NCI-H2081 (cell line): ENCODE measurements around the gene PDE9A.

Source experiments
- DNase-seq, 2 experiments: peaks; one replicate each; lab custom pipeline; 2025; lab: John Stamatoyannopoulos, UW

PDE9A gene

GRCh38 chr21:42777064-42777756 lies 123.8 kb downstream of the PDE9A start:
- DNase-seq: no peak

DNA sequence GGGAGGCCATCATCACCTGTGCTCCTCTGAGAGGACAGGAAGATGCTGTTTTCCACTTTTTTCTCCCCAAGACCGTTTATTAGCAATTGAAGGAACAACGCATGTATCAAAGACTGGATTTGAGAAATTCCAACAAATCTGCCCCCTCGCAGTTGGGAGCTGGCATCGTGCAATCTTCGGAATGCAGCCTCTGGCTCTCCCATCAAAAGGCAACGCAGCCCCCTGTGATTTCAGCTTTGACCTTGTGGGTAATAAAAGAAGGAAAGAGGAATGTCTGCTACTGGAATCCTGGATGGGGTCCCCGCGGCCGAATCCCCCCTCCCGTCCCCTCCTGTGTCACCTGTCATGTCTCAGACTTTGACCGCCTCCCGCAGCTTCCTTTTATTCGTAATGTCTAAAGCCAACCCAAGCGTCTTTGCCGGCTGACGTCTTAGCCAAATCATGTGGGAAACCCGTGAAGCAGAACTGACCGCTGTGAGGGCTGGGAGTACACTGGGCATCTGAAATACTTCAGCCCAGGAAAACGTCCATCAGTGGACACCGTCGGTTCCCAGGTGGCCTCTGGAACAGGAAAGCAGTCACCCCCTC lies 124.4 kb downstream of the PDE9A start:
- no peak for DNase-seq

GRCh38 chr21:42779431-42779861 lies 126.0 kb downstream of the PDE9A start:
- DNase-seq: no peak

GRCh38 chr21:42780617-42781016 lies 127.2 kb downstream of the PDE9A start:
- no peak for DNase-seq

DNA sequence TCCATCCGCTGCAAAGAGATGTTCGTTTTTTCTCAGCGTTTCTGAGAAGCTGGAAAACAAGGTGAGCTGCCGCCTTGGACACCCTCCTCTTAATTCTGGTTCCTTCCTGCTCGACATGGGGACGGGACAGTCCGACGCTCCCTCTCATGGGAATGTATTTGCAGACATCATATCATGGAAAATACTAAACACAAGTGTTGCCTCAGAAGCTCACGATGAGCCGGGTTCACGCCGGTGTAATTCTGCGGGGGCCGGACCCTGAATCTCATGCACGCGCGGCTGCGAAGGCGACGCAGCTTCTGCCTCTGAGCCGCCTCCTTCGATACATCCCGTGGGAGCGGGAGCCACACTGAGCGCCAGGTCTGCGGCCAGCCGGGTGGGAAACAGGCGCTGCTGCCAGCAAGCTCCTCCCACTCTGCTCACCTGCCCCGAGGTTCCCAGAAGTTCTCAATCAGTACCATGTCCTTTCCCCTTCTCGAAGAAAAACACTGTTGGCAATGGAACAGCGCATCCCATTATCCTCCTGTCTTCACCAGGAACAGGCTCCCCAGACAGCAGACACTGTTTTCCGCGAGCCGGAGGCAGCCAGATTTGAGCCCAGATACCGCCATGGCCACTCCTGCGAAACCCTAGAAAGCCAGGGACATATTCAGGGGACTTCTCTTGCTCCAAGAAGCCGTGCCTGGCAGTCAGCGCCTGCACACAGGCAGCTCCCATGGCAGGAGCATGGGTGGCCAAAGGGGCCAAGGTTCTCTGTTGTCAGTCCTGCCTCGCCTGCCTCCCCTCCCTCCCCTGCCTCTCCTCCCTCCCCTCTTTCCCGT lies 127.9 kb downstream of the PDE9A start:
- no peak for DNase-seq

- DNase-seq: no peak
These were observed 128.7 kb downstream of the PDE9A start for GRCh38 chr21:42781971-42782722.

DNA sequence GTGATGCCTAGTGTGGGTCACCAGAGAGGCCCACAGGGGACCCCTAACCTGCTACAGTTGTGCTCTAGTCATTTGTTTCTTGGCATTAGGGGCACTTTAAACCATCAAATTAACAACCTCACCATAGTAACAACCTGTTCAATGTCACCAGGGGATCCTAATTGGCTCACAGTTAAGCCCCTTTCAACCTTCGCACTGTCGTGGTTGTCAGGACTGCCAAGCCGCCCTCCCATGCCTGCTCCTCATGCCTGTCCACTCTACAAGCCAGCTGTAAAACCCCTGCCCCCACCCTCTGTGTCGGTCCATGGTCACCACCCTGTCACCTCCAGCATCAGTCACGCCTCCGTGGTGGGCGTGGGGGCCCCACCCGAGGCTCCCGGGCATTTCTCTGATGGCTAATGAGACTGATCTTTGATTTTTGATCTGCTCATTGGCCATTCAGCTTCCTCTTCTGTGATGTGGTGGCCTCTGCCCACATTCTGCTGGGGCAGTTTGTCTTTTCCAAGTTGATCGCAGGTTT lies 129.4 kb downstream of the PDE9A start:
- no peak for DNase-seq

DNA sequence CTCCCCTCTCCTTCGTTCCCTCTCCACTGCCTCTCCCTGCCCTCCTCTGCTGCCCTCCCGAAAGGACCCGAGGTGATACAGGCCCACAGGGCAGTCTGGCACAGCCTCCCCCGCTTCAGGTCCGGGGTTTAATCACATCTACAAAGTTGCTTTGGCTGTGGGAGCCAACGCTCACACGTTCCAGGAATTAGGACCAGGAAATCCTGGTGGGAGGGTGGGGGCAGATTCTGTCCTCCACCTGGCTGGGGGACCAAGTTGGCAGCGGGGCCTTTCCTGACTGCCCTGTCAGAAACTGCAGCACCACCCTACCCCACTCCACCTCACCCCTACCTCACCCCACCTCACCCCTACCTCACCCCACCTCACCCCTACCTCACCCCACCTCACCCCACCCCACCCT lies 130.9 kb downstream of the PDE9A start:
- DNase-seq: no peak

DNA sequence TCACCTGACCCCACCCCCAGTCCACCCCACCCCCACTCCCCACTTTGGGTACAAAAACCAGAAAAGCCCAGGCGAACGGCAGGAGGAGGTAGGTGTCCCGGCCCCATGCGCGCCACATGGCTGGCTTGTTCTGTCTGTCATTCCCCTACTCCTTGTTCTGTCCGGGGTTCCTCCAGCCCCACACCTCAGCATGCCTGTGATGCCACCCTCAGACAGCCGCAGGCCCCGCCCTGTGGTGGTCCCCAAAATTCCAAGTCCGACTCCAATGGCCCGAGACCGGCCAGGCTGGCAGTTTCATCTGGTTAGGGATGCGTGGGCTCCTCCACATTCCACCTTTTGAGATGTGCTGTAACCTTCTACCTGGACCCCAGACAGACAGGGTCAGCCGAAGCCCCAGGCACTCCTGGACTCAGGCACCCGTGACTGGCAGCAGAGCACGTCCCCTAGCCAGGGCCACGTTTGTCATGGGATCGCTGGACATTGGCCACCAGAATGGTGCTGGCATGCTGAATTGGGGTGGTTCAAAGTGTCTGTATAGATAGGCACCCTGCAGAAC lies 131.6 kb downstream of the PDE9A start:
- no peak for DNase-seq

- no peak for DNase-seq
These were observed 132.4 kb downstream of the PDE9A start for GRCh38 chr21:42785666-42786427.

DNA sequence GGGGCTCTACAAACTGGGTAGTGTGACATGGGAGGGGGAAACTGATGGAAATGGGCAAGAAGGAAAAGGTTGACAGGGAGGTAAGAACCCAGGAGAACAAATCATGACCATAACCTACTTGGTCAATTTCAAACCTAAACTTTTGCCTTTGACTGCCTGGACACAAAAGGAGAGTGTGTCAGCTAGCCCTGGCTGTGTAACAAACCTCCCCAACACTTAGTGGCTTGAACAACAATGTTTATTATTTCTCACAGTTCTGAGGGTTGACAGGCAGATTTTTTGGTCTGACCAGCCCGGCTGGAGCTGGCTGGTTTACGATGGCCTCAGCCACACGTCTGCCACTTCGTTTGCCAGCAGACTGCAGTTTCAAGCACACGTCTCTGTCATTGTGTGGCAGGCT lies 133.5 kb downstream of the PDE9A start:
- no peak for DNase-seq

DNA sequence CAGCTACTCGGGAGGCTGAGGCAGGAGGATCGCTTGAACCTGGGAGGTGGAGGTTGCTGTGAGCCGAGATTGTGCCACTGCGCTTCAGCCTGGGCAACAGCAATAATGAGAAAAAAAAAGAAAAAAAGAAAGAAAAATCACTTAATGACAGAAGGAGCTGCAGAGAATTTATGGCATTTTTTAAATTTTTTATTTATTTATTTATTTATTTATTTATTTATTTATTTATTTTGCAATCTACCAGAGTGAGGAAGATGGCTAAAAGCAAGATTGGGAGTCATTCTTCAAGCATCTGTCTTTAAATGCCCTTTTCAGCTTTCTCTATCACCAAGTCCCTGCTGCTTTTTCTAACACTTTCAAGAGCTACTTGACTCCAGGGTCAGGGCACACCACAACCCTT lies 134.2 kb downstream of the PDE9A start:
- DNase-seq: no peak

GRCh38 chr21:42790520-42791065 lies 137.2 kb downstream of the PDE9A start:
- no peak for DNase-seq

DNA sequence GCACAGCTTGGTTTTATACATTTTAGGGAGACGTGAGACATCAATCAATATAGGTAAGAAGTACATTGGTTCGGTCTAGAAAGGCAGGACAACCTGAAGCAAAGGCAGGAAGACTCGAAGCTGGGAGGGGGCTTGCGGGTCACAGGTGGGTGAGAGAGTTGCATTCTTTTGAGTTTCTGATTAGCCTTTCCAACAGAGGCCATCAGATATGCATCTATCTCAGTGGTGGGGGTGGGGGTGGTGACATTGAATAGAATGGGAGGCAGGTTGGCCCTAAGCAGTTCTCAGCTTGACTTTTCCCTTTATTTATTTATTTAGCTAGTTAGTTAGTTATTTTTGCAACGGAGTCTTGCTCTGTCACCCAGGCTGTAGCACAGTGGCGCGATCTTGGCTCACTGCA lies 140.4 kb downstream of the PDE9A start:
- DNase-seq: no peak

DNA sequence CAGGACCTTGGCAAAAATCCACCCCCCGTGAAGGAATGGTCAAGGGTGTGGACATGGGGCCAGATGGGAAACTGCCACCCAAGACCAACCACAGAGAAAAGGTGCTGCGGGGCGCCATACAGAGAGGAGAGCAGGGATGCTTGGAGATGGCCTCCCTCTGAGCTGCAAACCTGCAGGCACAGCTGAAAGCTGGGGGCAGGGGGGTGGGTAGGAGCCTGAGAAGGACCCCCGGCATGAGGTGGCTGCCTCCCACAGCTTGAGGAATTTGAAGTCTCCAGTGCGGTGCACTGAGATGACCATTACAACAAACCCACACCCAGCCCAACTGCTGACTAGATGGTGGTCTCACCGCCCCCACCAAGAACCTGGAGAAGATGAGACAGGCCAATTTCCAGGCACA lies 141.1 kb downstream of the PDE9A start:
- no peak for DNase-seq

DNA sequence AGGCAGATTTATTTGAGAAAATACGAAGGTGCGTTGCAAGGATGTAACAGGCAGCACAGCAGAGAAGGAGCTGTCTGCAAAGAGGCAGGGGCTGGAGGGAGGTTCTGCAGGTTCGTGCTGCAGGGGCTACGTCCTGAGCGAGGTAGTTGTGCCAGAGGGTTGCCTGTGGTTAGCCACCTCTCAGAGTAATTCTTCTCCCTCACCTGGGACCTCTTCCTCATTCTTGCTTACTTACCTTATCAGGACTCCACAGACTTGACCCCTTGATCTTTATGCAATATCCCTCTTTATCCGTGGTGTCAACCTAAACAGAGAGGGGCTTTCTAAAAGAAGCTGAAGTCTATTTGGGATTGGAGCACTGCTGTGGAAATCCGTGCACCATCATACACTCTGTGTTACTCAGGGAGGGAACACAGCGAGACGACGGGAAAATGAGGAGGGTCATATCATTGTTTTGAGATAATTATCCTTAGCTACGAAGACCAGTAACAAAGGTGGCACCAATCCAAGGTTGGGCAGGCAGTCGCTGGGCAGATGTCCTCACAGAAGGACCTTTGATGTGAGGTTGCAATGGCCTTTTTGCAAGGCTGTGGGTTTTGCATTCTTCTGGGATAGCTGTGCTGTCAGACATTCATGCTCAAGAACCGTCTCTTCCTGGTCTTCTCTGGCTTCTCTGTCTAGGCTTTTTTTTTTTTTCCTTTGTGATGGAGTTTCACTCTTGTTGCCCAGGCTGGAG lies 143.1 kb downstream of the PDE9A start:
- DNase-seq: no peak

DNA sequence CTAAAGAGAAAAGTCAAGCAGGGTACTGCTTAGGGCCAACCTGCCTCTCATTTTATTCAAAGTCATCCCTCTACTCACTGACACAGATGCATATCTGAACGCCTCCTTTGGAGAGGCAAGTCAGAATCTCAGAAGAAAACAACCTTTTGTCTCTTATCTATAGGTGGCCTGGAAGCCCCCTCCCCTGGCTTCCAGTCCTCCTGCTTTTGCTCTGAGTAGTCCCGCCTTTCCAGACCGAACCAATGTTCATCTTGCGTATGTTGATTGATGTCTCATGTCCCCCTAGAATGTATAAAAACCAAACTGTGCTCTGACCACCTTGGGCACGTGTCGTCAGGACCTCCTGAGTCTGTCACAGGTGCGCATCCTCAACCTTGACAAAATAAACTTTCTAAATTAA lies 144.1 kb downstream of the PDE9A start:
- no peak for DNase-seq

DNA sequence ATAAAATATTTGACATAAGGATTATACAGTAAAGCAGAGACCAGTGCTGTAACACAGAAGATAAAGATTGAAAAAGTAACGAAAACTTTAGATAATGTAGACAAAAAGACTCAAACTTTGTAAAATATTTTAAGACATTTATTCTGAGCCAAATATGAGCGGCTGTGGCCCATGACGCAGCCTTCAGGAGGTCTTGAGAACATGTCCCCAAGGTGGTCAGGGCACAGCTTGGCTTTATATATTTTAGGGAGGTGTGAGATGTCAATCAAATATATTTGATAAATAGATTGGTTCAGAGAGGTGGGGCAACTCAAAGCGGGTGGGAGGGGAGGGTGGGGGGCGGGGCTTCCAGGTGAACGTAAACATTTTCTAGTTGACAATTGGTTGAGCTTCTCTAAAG lies 144.7 kb downstream of the PDE9A start:
- no peak for DNase-seq

DNA sequence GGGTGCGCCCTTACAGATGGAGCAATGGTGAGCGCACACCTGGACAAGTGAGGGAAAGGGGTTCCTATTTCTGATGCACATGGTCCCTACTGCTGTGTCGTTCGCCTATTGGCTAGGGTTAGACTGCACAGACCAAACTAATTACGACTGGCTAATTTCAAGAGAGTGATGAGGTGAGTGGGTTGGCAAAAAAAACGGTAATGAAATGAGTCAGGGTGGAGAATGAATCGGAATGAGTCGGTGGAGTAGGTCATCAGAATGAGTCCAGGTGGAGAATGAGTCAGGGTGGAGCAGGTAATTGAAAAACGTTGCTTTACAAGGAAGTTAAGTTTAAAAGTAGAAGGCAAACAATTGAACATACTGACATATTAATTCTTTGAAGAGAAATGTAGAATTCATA lies 146.1 kb downstream of the PDE9A start:
- DNase-seq: no peak

GRCh38 chr21:42799948-42800347 lies 146.5 kb downstream of the PDE9A start:
- no peak for DNase-seq
